GM23338 (cell line): ENCODE data around the gene ZNF280D.

Source experiments
- CREB1 ChIP-seq: fragments of 250-450 bp; sonication (Bioruptor Pico); IDR thresholded peaks from 2 replicates; pipeline ENCODE4 v1.5.0; 2020; ENCODE audit warnings: low read depth, mild to moderate bottlenecking, moderate library complexity
- EZH2 ChIP-seq: fragments of 200-600 bp; sonication (generic); IDR thresholded peaks from one replicate; pipeline ENCODE4 v1.8.0; 2017; ENCODE audit warnings: antibody characterized with exemption, mild to moderate bottlenecking, low read depth; ENCODE audit not compliant: unreplicated experiment
- EZH2phosphoT487 ChIP-seq: fragments of 200-600 bp; sonication (generic); IDR thresholded peaks from one replicate; pipeline ENCODE4 v1.8.1; 2018; ENCODE audit warnings: antibody characterized with exemption; ENCODE audit not compliant: unreplicated experiment
- JUNB ChIP-seq: IDR thresholded peaks from one replicate; pipeline ENCODE4 v1.6.1; 2016; ENCODE audit warnings: antibody characterized with exemption; ENCODE audit not compliant: unreplicated experiment
- POLR2AphosphoS5 ChIP-seq: IDR thresholded peaks from 2 replicates; pipeline ENCODE4 v1.6.1; 2016; ENCODE audit warnings: antibody characterized with exemption, low read depth
- STAT1 ChIP-seq: IDR thresholded peaks from one replicate; pipeline ENCODE4 v1.6.1; 2016; ENCODE audit warnings: antibody characterized with exemption; ENCODE audit not compliant: unreplicated experiment
- ZNF114 ChIP-seq: fragments of 250-450 bp; sonication (Bioruptor Pico); IDR thresholded peaks from 2 replicates; pipeline ENCODE4 v1.5.0; 2020; ENCODE audit warnings: mild to moderate bottlenecking, moderate library complexity
- TF ChIP-seq, protein P1 (sequence below), 2 experiments: fragments of 200-600 bp in 1 of 2; sonication (generic) in 1 of 2; conservative IDR thresholded peaks; 2 replicates each; pipeline versions ENCODE4 v1.5.1 to v1.6.1; 2016 to 2017; ENCODE audit warnings: antibody characterized with exemption in 2 of 2, low read depth in 2 of 2, mild to moderate bottlenecking in 2 of 2, moderate library complexity in 1 of 2
- TF ChIP-seq, protein P2 (sequence below): IDR thresholded peaks from one replicate; pipeline ENCODE4 v1.6.1; 2018; ENCODE audit warnings: antibody characterized with exemption; ENCODE audit not compliant: unreplicated experiment
- TF ChIP-seq, protein P3 (sequence below): IDR thresholded peaks from 2 replicates; pipeline ENCODE4 v1.6.1; 2016; ENCODE audit warnings: antibody characterized with exemption
- TF ChIP-seq, protein P4 (sequence below): fragments of 250-450 bp; sonication (Bioruptor Pico); IDR thresholded peaks from 2 replicates; pipeline ENCODE4 v1.5.0; 2020; ENCODE audit warnings: mild to moderate bottlenecking, moderate library complexity

GRCh38 chr15:56631765-56632164 is 101.5 kb downstream of the ZNF280D start:
- TF ChIP-seq, protein P1, sequence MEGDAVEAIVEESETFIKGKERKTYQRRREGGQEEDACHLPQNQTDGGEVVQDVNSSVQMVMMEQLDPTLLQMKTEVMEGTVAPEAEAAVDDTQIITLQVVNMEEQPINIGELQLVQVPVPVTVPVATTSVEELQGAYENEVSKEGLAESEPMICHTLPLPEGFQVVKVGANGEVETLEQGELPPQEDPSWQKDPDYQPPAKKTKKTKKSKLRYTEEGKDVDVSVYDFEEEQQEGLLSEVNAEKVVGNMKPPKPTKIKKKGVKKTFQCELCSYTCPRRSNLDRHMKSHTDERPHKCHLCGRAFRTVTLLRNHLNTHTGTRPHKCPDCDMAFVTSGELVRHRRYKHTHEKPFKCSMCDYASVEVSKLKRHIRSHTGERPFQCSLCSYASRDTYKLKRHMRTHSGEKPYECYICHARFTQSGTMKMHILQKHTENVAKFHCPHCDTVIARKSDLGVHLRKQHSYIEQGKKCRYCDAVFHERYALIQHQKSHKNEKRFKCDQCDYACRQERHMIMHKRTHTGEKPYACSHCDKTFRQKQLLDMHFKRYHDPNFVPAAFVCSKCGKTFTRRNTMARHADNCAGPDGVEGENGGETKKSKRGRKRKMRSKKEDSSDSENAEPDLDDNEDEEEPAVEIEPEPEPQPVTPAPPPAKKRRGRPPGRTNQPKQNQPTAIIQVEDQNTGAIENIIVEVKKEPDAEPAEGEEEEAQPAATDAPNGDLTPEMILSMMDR (conservative IDR thresholded peaks at IDR 0.05; ENCODE audit: low read depth in 2 of 2), result no peak
- TF ChIP-seq EZH2, result no peak
- TF ChIP-seq, protein P2, sequence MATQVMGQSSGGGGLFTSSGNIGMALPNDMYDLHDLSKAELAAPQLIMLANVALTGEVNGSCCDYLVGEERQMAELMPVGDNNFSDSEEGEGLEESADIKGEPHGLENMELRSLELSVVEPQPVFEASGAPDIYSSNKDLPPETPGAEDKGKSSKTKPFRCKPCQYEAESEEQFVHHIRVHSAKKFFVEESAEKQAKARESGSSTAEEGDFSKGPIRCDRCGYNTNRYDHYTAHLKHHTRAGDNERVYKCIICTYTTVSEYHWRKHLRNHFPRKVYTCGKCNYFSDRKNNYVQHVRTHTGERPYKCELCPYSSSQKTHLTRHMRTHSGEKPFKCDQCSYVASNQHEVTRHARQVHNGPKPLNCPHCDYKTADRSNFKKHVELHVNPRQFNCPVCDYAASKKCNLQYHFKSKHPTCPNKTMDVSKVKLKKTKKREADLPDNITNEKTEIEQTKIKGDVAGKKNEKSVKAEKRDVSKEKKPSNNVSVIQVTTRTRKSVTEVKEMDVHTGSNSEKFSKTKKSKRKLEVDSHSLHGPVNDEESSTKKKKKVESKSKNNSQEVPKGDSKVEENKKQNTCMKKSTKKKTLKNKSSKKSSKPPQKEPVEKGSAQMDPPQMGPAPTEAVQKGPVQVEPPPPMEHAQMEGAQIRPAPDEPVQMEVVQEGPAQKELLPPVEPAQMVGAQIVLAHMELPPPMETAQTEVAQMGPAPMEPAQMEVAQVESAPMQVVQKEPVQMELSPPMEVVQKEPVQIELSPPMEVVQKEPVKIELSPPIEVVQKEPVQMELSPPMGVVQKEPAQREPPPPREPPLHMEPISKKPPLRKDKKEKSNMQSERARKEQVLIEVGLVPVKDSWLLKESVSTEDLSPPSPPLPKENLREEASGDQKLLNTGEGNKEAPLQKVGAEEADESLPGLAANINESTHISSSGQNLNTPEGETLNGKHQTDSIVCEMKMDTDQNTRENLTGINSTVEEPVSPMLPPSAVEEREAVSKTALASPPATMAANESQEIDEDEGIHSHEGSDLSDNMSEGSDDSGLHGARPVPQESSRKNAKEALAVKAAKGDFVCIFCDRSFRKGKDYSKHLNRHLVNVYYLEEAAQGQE, result no peak
- no peak for TF ChIP-seq EZH2phosphoT487
- no peak for TF ChIP-seq POLR2AphosphoS5
- no peak for TF ChIP-seq CREB1 (CRISPR knock-in tag)
- TF ChIP-seq JUNB, result no peak
- no peak for TF ChIP-seq ZNF114 (CRISPR knock-in tag)
- TF ChIP-seq, protein P3, sequence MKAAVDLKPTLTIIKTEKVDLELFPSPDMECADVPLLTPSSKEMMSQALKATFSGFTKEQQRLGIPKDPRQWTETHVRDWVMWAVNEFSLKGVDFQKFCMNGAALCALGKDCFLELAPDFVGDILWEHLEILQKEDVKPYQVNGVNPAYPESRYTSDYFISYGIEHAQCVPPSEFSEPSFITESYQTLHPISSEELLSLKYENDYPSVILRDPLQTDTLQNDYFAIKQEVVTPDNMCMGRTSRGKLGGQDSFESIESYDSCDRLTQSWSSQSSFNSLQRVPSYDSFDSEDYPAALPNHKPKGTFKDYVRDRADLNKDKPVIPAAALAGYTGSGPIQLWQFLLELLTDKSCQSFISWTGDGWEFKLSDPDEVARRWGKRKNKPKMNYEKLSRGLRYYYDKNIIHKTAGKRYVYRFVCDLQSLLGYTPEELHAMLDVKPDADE, result no peak
- TF ChIP-seq, protein P4, sequence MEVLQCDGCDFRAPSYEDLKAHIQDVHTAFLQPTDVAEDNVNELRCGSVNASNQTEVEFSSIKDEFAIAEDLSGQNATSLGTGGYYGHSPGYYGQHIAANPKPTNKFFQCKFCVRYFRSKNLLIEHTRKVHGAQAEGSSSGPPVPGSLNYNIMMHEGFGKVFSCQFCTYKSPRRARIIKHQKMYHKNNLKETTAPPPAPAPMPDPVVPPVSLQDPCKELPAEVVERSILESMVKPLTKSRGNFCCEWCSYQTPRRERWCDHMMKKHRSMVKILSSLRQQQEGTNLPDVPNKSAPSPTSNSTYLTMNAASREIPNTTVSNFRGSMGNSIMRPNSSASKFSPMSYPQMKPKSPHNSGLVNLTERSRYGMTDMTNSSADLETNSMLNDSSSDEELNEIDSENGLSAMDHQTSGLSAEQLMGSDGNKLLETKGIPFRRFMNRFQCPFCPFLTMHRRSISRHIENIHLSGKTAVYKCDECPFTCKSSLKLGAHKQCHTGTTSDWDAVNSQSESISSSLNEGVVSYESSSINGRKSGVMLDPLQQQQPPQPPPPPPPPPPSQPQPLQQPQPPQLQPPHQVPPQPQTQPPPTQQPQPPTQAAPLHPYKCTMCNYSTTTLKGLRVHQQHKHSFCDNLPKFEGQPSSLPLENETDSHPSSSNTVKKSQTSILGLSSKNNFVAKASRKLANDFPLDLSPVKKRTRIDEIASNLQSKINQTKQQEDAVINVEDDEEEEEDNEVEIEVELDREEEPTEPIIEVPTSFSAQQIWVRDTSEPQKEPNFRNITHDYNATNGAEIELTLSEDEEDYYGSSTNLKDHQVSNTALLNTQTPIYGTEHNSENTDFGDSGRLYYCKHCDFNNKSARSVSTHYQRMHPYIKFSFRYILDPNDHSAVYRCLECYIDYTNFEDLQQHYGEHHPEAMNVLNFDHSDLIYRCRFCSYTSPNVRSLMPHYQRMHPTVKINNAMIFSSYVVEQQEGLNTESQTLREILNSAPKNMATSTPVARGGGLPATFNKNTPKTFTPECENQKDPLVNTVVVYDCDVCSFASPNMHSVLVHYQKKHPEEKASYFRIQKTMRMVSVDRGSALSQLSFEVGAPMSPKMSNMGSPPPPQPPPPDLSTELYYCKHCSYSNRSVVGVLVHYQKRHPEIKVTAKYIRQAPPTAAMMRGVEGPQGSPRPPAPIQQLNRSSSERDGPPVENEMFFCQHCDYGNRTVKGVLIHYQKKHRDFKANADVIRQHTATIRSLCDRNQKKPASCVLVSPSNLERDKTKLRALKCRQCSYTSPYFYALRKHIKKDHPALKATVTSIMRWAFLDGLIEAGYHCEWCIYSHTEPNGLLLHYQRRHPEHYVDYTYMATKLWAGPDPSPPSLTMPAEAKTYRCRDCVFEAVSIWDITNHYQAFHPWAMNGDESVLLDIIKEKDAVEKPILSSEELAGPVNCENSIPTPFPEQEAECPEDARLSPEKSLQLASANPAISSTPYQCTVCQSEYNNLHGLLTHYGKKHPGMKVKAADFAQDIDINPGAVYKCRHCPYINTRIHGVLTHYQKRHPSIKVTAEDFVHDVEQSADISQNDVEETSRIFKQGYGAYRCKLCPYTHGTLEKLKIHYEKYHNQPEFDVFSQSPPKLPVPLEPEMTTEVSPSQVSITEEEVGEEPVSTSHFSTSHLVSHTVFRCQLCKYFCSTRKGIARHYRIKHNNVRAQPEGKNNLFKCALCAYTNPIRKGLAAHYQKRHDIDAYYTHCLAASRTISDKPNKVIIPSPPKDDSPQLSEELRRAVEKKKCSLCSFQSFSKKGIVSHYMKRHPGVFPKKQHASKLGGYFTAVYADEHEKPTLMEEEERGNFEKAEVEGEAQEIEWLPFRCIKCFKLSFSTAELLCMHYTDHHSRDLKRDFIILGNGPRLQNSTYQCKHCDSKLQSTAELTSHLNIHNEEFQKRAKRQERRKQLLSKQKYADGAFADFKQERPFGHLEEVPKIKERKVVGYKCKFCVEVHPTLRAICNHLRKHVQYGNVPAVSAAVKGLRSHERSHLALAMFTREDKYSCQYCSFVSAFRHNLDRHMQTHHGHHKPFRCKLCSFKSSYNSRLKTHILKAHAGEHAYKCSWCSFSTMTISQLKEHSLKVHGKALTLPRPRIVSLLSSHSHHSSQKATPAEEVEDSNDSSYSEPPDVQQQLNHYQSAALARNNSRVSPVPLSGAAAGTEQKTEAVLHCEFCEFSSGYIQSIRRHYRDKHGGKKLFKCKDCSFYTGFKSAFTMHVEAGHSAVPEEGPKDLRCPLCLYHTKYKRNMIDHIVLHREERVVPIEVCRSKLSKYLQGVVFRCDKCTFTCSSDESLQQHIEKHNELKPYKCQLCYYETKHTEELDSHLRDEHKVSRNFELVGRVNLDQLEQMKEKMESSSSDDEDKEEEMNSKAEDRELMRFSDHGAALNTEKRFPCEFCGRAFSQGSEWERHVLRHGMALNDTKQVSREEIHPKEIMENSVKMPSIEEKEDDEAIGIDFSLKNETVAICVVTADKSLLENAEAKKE (CRISPR knock-in tag), result no peak
- TF ChIP-seq STAT1, result no peak
